Hepatocyte (in vitro differentiated cells): Measurements from ENCODE around the gene CLINT1. TPM values are rescaled to one million over a fixed set of nuclear protein-coding genes. Genes with fewer than 3 reads are reported as not detected.

Experiments used
- DNase-seq: peaks from one replicate; pipeline ENCODE4 v3.0.0-alpha.2; 2016; ENCODE audit warnings: low spot score
- H2AFZ ChIP-seq: fragments of 200-600 bp; sonication (generic); 2 replicates; pipeline ENCODE4 v1.6.0; 2016; ENCODE audit warnings: antibody characterized with exemption, mild to moderate bottlenecking
- H3K27ac ChIP-seq: fragments of 200-600 bp; sonication (generic); 2 replicates; pipeline ENCODE4 v1.5.1; 2016; ENCODE audit warnings: mild to moderate bottlenecking
- H3K27me3 ChIP-seq: fragments of 200-600 bp; sonication (generic); 2 replicates; pipeline ENCODE4 v1.6.1; 2016
- H3K36me3 ChIP-seq: fragments of 200-600 bp; sonication (generic); replicated peaks from 2 replicates; pipeline ENCODE4 v1.5.1; 2016; ENCODE audit warnings: low read depth; ENCODE audit not compliant: insufficient read depth
- H3K4me1 ChIP-seq: fragments of 200-600 bp; sonication (generic); 2 replicates; pipeline ENCODE4 v1.5.1; 2016; ENCODE audit warnings: mild to moderate bottlenecking, moderate library complexity; ENCODE audit not compliant: insufficient read depth
- H3K4me2 ChIP-seq: fragments of 200-600 bp; sonication (generic); 2 replicates; pipeline ENCODE4 v1.6.0; 2016
- H3K4me3 ChIP-seq: fragments of 200-600 bp; sonication (generic); 2 replicates; pipeline ENCODE4 v1.5.1; 2016; ENCODE audit warnings: mild to moderate bottlenecking
- H3K79me2 ChIP-seq: fragments of 200-600 bp; sonication (generic); 2 replicates; pipeline ENCODE4 v1.6.0; 2017; ENCODE audit warnings: mild to moderate bottlenecking
- H3K9me2 ChIP-seq: fragments of 200-600 bp; sonication (generic); replicated peaks from 2 replicates; pipeline ENCODE4 v1.6.0; 2017; ENCODE audit warnings: mild to moderate bottlenecking; ENCODE audit not compliant: insufficient read depth
- H3K9me3 ChIP-seq: fragments of 200-600 bp; sonication (generic); 2 replicates; pipeline ENCODE4 v1.5.1; 2016; ENCODE audit warnings: low read depth, mild to moderate bottlenecking
- H4K20me1 ChIP-seq: fragments of 200-600 bp; sonication (generic); 2 replicates; pipeline ENCODE4 v1.6.0; 2016; ENCODE audit warnings: mild to moderate bottlenecking; ENCODE audit not compliant: insufficient read depth, poor library complexity, severe bottlenecking
- CTCF ChIP-seq: fragments of 200-600 bp; sonication (generic); IDR thresholded peaks from 2 replicates; pipeline ENCODE4 v1.5.1; 2016; ENCODE audit warnings: antibody characterized with exemption, mild to moderate bottlenecking; ENCODE audit not compliant: poor library complexity
- EZH2 ChIP-seq: fragments of 200-600 bp; sonication (generic); IDR thresholded peaks from 2 replicates; pipeline ENCODE4 v1.6.1; 2016; ENCODE audit warnings: antibody characterized with exemption, mild to moderate bottlenecking, borderline replicate concordance
- EZH2phosphoT487 ChIP-seq: fragments of 200-600 bp; sonication (generic); IDR thresholded peaks from one replicate; pipeline ENCODE4 v1.6.1; 2018; ENCODE audit warnings: antibody characterized with exemption, mild to moderate bottlenecking, low read depth, moderate library complexity; ENCODE audit not compliant: unreplicated experiment, severe bottlenecking
- WGBS: methylation state at CpG from one replicate; pipeline ENCODE4 v1.1.6; 2016; ENCODE audit warnings: low lambda C conversion rate; ENCODE audit errors: missing lambda C conversion rate; 5-methylcytosine and 5-hydroxymethylcytosine counted together
- polyA plus RNA-seq: library from polyadenylated mRNA; unstranded; fragments of >200 nt; fragmentation: Nextera tagmentation; extraction: Ambion mirVana; gene quantifications from 2 replicates; pipeline ENCODE4 v1.2.1, GENCODE V29; 2016
- total RNA-seq: library from RNA; depleted of rRNA; stranded (reverse); fragments of >200 nt; gene quantifications from 2 replicates; pipeline ENCODE4 v1.2.3, GENCODE V29; 2014

The CLINT1 gene
- total and polyA plus RNA-seq, 2 experiments from 2014 or later = 78.0 to 129 TPM

DNA sequence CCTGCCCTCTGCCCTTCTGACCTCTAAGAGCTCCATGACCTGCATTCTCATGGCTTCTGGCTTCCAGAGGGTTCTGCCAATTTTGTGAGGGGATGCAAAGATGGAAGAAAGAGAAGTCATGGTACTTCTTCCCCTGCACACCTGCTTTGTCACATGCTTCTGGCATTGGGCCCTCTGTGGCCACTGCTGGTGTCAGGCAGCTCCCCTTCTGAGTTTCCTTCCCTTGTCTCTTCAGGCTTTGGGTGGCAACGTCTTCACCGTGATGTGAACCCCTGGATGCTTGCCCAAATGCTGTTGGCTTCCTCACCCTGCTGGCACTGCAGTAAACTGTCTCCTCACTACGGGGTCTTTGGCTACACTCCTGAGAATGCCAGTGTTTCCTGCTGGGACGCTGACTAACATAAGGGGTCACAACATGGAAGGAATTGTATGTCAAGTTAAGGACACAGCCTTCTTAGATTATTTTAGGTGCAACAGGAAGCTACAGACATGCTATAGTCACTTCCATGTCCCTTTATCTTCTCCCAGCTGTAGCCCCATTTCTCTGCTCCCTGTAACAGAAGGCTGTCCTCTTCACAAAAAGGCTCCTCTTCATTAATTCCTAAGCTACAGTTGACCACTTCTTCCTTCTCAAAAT is 8.9 kb upstream of the CLINT1 start:
- H3K79me2 ChIP-seq = no peaks in the 10 kb centered on the region
- 90% methylated on average over 4 of the region's 4 CpGs for WGBS
- H2AFZ ChIP-seq = no peak overlapping the region
- no peak overlapping the region for H3K27ac ChIP-seq
- H3K9me3 ChIP-seq = no peaks in the 10 kb centered on the region
- H3K4me3 ChIP-seq = no peak overlapping the region
- DNase-seq = no peak
- H3K4me2 ChIP-seq = no peak overlapping the region
- H3K27me3 ChIP-seq = no peaks in the 10 kb centered on the region
- no peaks in the 10 kb centered on the region for H3K9me2 ChIP-seq
- no peaks in the 10 kb centered on the region for H3K36me3 ChIP-seq
- H3K4me1 ChIP-seq = peaks cover 17% of the 10 kb centered on the region
- no peak for TF ChIP-seq EZH2
- no peak for TF ChIP-seq CTCF
- TF ChIP-seq EZH2phosphoT487 = no peak
- no peaks in the 10 kb centered on the region for H4K20me1 ChIP-seq

DNA sequence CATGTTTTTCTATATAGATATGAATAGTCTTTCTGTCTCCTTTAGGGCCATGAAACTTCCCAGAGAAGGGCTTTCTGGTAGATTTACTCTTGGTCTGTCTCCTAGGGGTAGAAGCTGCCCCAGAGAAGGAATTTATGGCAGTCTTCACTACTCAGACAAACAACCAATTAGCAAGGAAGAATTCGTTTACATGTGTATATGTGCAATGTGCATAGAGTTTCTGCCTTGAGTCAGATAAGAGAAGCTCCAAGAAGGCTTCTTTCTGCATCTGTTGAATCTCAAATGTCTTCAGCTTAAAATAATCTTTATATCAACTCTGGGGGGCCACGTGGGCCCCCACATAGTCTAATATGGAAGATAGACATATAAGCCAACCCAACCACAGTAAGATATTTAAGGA is 7.6 kb upstream of the CLINT1 start:
- Histone ChIP-seq H3K4me2 (peak overlapping the region; percentile 8), H3K27ac (peak overlapping the region; percentile 67), H3K4me1 (peaks cover 17% of the 10 kb centered on the region), H3K36me3 (no peaks in the 10 kb centered on the region), H3K4me3 (no peak overlapping the region), H4K20me1 (no peaks in the 10 kb centered on the region), H2AFZ (no peak overlapping the region), H3K79me2 (no peaks in the 10 kb centered on the region), H3K9me3 (no peaks in the 10 kb centered on the region), H3K27me3 (no peaks in the 10 kb centered on the region), H3K9me2 (no peaks in the 10 kb centered on the region)
- peak; percentile 17 for DNase-seq
- WGBS = 32% methylated on average over 2 of the region's 2 CpGs
- no peak for TF ChIP-seq EZH2phosphoT487
- TF ChIP-seq CTCF = no peak

- H3K9me3 ChIP-seq = no peaks in the 10 kb centered on the region
- H3K4me2 ChIP-seq = peak overlapping the region; percentile 36
- TF ChIP-seq CTCF (no peak), EZH2 (no peak), EZH2phosphoT487 (no peak)
- peak; percentile 43 for DNase-seq
- H4K20me1 ChIP-seq = no peaks in the 10 kb centered on the region
- H3K9me2 ChIP-seq = no peaks in the 10 kb centered on the region
- peak overlapping the region; percentile 67 for H3K27ac ChIP-seq
- no peaks in the 10 kb centered on the region for H3K36me3 ChIP-seq
- H3K4me3 ChIP-seq = no peak overlapping the region
- no peak overlapping the region for H2AFZ ChIP-seq
- H3K4me1 ChIP-seq = peaks cover 20% of the 10 kb centered on the region
- no peaks in the 10 kb centered on the region for H3K79me2 ChIP-seq
- H3K27me3 ChIP-seq = no peaks in the 10 kb centered on the region
- 11% methylated on average over 4 of the region's 4 CpGs for WGBS
Observed at GRCh38 chr5:157865781-157866180, 6.8 kb upstream of the CLINT1 start.
